ENCODE data around the gene CEP72.

CEP72 gene

GRCh38 chr5:664343-664993, 52.3 kb downstream of the CEP72 start:
- DNase-seq (ENCODE audit: extremely low read depth, low read depth), result no peak
- no peak overlapping the region for H3K4me3 ChIP-seq (replicated peaks; ENCODE audit: low read depth, low read length)
- TF ChIP-seq, protein P1, sequence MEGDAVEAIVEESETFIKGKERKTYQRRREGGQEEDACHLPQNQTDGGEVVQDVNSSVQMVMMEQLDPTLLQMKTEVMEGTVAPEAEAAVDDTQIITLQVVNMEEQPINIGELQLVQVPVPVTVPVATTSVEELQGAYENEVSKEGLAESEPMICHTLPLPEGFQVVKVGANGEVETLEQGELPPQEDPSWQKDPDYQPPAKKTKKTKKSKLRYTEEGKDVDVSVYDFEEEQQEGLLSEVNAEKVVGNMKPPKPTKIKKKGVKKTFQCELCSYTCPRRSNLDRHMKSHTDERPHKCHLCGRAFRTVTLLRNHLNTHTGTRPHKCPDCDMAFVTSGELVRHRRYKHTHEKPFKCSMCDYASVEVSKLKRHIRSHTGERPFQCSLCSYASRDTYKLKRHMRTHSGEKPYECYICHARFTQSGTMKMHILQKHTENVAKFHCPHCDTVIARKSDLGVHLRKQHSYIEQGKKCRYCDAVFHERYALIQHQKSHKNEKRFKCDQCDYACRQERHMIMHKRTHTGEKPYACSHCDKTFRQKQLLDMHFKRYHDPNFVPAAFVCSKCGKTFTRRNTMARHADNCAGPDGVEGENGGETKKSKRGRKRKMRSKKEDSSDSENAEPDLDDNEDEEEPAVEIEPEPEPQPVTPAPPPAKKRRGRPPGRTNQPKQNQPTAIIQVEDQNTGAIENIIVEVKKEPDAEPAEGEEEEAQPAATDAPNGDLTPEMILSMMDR (IDR thresholded peaks at IDR 0.05; ENCODE audit: low read depth, low read length, missing control alignments), result no peak

- TF ChIP-seq, protein P1 (IDR thresholded peaks at IDR 0.05; ENCODE audit: low read depth, low read length, missing control alignments), result no peak
- H3K4me3 ChIP-seq (replicated peaks; ENCODE audit: low read depth, low read length), result no peak overlapping the region
- DNase-seq (ENCODE audit: extremely low read depth, low read depth), result no peak
Observed at GRCh38 chr5:664994-665360, 52.8 kb downstream of the CEP72 start.

GRCh38 chr5:665541-665955, 53.4 kb downstream of the CEP72 start:
- DNase-seq (ENCODE audit: extremely low read depth, low read depth), result no peak
- TF ChIP-seq, protein P1 (IDR thresholded peaks at IDR 0.05; ENCODE audit: low read depth, low read length, missing control alignments), result no peak

DNA sequence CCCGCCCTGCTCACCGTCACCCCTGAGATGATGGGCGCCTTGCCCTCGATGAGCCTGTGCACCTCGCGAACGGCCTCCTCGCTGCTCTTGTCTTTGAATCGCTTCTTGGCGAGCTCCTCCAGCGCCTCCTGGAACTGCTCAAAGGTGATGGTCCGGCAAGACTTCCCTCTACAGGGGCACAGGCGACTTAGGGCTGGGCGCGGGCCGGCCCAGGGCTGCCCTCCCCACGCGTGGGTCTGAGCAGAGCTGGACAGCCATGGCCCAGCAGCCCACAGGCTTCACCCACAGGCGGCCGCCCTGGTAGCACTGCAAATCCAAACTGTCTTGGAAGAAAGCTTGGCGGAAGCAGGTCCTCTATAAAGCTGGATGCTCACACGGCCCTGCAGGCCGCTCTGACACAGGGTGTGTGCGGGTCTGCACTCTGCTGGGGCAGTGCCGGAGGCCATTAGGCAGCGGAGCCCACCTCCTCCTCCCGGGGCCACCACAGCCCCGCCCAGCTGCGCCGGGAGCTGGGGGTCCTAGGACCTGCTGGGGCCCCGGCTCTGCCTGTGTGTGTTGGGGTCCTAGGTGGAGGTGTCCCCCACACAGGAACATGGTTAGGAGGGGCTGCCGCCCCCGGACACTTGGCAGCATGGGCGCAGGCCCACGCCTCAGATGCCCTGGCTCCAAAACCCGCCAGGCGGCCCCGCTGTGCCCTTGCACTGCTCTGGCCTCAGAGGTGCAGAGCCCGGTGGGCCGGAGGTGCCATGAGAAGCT, 54.0 kb downstream of the CEP72 start:
- no peak for DNase-seq (ENCODE audit: extremely low read depth, low read depth)
- H3K4me3 ChIP-seq (replicated peaks; ENCODE audit: low read depth, low read length), result no peak overlapping the region
- TF ChIP-seq, protein P1 (IDR thresholded peaks at IDR 0.05; ENCODE audit: low read depth, low read length, missing control alignments), result no peak

More at GRCh38 chr5:665541-665955, 53.4 kb downstream of the CEP72 start:
- no peak overlapping the region for H3K4me3 ChIP-seq (replicated peaks; ENCODE audit: low read depth, low read length)

GRCh38 chr5:666816-667498, 54.8 kb downstream of the CEP72 start:
- TF ChIP-seq, protein P1 (IDR thresholded peaks at IDR 0.05; ENCODE audit: low read depth, low read length, missing control alignments), result no peak
- no peak overlapping the region for H3K4me3 ChIP-seq (replicated peaks; ENCODE audit: low read depth, low read length)
- no peak for DNase-seq (ENCODE audit: extremely low read depth, low read depth)

GRCh38 chr5:668283-668995, 56.3 kb downstream of the CEP72 start:
- TF ChIP-seq, protein P1 (IDR thresholded peaks at IDR 0.05; ENCODE audit: low read depth, low read length, missing control alignments), result no peak
- no peak for DNase-seq (ENCODE audit: extremely low read depth, low read depth)
- no peak overlapping the region for H3K4me3 ChIP-seq (replicated peaks; ENCODE audit: low read depth, low read length)

Measured in HFF-Myc (cell line).